HG03342 (cell line): ENCODE measurements around the gene HMGB4.

ENCODE experiments used
- ATAC-seq: cut with Tn5 transposase; IDR thresholded peaks from one replicate; pipeline ENCODE4 v1.9.1; 2021; ENCODE audit warnings: mild to moderate bottlenecking, moderate library complexity; ENCODE audit not compliant: unreplicated experiment

HMGB4 gene

DNA sequence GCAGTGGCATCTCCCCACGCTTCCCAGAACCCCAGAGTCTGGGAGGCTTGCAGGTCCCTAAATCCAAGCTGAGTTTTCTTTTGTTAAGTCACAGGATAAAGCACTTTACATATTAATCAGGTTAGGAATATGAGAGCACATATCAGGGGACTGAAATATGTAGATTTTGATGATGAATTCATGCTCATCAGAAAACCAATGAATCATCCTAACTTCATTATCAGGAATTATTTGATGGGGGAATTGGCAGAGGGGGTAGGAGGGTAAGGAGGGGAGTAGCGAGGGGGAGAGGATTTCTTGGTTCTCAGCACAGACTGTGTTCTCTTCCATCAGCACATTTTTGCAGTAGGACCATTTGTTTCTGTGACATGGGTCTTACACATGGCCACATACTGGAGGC is 32.1 kb downstream of the HMGB4 start:
- ATAC-seq: no peak

DNA sequence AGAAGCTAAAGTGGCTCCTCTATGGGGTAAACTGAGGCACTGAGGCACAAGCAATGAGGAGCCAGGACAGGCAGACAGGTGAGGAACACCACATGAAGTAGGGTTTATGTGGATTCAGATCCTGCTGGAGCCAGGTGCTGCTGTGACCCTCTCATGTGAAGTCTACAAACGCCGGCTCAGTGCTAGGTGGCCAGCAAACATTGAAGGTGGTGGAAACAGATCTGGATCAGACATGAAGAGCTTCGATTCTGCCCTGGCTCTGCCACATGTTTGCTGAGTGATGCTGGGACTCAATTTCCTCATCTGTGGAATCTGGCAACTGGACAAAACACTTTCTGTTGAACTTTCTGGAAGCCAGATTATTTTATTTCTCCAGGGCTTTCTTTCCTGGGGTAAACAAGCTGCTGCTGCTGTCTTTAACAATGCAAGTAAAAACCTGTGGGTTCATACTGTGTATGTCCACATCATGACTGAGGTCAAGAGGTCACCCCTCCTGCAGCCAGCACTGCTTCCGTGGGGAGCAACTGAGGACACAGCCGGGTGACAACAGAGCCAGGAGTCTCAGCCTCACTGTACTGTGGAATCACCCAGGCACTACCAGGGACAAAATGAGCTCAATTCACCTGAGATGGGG is 33.3 kb downstream of the HMGB4 start:
- no peak for ATAC-seq

DNA sequence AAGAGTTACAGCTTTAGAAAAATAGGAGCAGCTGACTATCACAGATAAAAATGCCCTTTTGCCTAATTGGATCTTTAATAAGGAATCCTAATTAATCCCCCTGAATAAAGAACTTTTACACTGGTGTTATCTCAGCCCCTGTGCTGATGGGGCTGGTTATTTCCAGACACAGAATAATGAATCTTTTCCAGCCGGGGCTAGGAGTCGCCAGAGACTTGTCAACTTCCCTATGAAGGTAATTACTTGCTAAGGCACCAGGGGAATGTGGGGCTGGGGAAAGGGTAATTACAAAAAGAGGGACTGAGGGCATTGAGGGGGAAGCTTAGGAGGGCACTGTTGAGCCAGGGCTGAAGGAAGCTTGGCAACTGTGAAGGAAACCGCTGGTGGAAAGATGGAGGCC is 34.5 kb downstream of the HMGB4 start:
- no peak for ATAC-seq

DNA sequence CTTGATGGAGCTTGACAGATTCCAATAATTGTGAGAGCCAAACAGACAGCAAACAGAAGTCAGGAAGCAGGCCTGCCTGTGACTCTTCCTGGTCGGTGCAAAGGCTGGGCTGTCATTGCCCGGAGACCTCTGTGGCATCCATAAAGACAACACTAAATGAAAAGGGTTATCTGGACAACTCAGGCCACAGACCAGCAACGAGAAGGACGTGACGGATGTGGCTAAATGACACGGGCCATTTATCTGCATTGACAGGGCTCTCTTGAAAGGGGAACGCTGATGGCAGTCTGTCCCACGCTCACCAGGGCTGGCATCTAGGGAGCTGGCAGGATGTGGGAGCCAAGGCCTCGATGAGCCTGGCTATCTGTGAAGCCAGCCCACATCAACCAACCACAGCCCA is 35.0 kb downstream of the HMGB4 start:
- no peak for ATAC-seq

DNA sequence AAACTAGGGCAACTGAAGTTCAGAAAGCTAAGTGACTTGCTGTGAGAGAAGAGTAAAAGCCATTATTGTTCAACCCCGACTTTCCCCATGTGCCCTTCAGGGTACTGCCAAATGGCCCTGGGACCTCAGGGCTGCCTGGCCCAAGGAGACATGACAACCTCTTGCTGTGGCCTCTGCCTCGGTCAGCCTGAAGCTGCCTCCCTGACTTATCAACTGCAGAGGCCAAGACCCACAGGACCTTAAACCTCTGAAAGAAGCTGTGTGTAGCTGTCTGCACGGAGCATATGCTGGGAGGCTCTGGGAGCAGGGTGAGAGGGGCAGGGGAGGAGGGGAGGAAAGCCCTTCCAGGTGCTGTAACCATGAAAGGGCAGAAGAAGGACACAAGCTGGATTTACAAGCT is 35.9 kb downstream of the HMGB4 start:
- ATAC-seq: no peak

DNA sequence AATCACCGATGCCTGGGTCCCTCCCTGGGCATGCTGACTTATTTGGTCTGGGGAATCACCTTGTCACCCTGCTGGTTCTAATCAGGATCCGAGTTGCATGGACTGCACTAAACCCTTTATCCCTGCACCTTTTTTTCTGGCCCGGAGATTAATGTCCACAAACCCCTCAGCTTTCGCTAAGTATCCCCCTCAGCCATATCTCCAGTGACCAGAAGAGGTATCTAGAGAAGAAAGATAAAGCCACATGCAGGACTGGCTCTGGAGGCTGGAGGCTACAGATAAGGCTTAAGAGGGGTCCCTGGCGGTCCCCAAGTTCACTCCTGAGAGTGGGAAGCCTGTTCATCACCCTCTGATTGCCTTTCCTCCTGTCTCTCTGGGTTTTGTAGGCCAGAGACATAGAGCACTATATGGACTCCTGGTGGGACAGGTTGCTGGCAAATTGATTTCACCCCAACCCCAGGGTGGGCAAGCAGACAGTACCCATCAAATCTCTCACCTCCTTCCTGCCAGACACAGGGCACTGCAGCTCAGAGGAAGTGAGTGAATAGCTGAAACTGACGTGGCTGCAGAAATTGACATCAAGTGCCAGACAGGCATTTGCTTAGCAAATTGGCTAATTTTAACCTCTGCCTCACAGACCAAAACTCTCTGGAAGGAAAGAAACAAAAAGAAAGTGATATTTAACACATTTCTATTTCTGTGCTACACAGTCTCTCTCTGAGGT is 38.8 kb downstream of the HMGB4 start:
- ATAC-seq: peak; percentile 81

DNA sequence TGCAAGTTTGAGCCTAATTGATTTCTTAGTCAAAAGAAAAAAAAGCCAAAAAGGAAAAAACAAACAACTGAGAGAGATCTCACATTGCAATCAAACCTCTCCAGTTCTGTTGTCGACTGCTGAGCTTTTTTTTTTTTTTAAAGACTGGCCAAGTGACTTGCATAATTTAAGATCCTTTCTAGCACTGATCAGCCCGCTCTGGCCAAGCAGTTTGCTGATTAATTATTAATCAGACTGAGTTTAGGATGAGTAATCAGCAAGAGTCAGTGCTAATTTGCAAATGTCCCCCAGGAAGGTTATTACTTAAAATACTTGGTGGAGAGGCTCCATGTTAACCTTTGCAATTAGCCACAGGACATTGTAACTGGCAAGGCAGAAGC is 39.3 kb downstream of the HMGB4 start:
- peak; percentile 76 for ATAC-seq

DNA sequence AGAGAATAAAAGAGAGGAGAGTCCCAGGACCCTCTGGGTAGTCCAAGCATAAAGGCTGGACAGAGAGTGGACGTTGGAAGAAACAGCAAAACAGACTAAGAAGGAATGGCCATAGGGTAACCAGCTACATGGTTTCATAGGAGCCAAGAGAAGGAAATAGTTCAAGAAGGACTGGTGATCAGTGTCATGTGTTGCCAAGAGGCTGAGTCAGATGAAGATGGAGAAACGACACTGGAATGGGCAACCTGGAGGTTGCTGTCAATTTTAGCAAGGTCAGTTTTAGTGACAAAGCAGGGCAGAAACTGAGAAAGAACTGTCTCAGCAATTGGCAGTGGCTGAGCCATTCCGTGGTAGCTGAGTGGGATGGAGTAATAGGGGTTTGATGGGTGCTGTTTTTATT is 41.4 kb downstream of the HMGB4 start:
- ATAC-seq: no peak

DNA sequence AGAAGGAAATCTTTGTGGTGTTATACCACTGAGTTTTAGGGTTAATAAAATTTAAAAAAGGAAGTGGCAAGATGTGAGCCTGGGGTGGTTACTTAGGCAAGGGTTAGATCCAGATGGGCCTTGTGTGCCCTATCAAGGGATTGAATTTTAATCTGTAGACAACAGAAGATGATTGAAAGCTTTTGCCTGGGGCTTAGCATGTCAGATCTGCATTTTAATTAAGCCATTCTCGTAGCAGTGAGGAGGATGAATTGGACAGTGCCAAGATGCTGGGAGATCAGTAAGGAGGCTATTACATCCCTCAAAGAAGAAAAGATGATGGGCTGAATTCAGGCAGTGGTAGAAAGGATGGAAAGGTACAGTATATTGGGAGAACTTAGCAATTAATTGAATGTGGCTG is 42.3 kb downstream of the HMGB4 start:
- no peak for ATAC-seq

DNA sequence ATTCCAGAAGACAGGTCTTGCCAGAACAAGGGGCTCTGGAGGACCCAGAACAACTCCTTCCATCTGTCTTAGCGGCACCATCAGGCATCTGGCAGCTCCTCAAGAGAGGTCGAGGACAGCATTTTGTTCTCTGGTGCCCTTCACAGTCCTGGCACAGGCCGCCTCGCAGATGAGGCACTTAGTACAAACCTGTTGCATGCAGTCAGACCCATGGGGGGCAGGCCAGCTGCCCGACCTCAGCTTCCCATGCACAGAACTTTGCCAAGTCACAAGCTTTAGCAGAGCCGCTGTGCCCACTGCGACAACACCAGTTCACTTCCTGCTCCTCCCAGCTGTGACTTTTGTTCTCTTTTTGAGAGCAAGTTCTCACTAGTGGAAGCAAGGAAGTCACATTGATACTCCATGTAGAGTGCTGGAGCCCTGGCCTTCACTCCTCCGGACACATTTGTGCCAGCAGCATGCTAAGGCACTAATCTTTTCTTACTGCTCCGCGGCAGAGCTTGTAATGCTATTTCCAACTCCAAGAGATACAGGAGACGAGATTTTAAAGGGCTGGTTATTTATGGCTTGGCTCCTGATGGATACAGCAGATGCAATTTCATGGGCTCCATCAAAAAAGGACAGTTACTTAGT is 44.6 kb downstream of the HMGB4 start:
- ATAC-seq: no peak
